Endothelial cell of umbilical vein (primary cell): ENCODE results near the gene DAB1. TPM values are rescaled to one million over a fixed set of nuclear protein-coding genes. Genes with fewer than 3 reads are reported as not detected.

Experiments used
- BruUV-seq: library from RNA; stranded (reverse); fragments of 400-500 nt; replicated peaks from 2 replicates; lab custom pipeline; 2021; lab: Mats Ljungman, UMichigan
- CTCF ChIA-PET: fragments of 300-600, 350-600 bp; sonication (Branson Sonifier 250); formaldehyde crosslinking; loops from one replicate; lab custom pipeline; 2021; ENCODE audit warnings: antibody characterized with exemption, inconsistent platforms; lab: Charles Lee
- POLR2A ChIA-PET: fragments of 300-600, 350-600 bp; sonication (Branson Sonifier 250); formaldehyde crosslinking; loops from one replicate; lab custom pipeline; 2021; ENCODE audit warnings: antibody characterized with exemption, inconsistent platforms; lab: Charles Lee
- DNase-seq: peaks from one replicate; pipeline ENCODE4 v3.0.0-alpha.2; 2011; ENCODE audit warnings: low read depth, low spot score
- FAIRE-seq: peaks from 2 replicates; lab custom pipeline; 2011; peaks lifted over from hg19 to GRCh38; lab: Jason Lieb, UNC
- H2AFZ ChIP-seq: 2 replicates; pipeline ENCODE4 v1.6.0; 2012; ENCODE audit warnings: low read depth, low read length, control low read depth, inconsistent platforms
- H3K27ac ChIP-seq: 2 replicates; pipeline ENCODE4 v1.5.1; 2011; ENCODE audit warnings: low read depth, mild to moderate bottlenecking, control low read depth, low read length, moderate library complexity; ENCODE audit not compliant: insufficient read depth
- H3K27me3 ChIP-seq, 2 experiments: 2 replicates each; pipeline versions ENCODE4 v1.6.0 to v1.6.1; 2011; ENCODE audit warnings: low read length in 2 of 2, mixed read lengths in 1 of 2; ENCODE audit not compliant: control insufficient read depth in 2 of 2, insufficient read depth in 2 of 2
- H3K36me3 ChIP-seq, 2 experiments: 2 replicates in 1 of 2; 3 replicates in 1 of 2; pipeline ENCODE4 v1.5.1; 2011; ENCODE audit warnings: low read length in 2 of 2, mild to moderate bottlenecking in 1 of 2, moderate library complexity in 1 of 2; ENCODE audit not compliant: control insufficient read depth in 2 of 2, insufficient read depth in 2 of 2; ENCODE audit errors: extremely low read depth in 1 of 2
- H3K4me1 ChIP-seq: 3 replicates; pipeline ENCODE4 v1.5.1; 2011; ENCODE audit warnings: mild to moderate bottlenecking, low read length; ENCODE audit not compliant: control insufficient read depth, insufficient read depth; ENCODE audit errors: extremely low read depth
- H3K4me2 ChIP-seq: 2 replicates; pipeline ENCODE4 v1.6.1; 2011; ENCODE audit warnings: low read length, control low read depth, mixed read lengths; ENCODE audit not compliant: insufficient read depth
- H3K4me3 ChIP-seq, 3 experiments: fragments of 200-600 bp in 1 of 3; sonication (generic), shearing (Covaris generic) in 1 of 3; replicated peaks in 1 of 3; 2 replicates each; pipeline ENCODE4 v1.5.1; 2011 to 2016; ENCODE audit warnings: control low read depth in 3 of 3, low read length in 3 of 3, mild to moderate bottlenecking in 2 of 3, inconsistent platforms in 1 of 3, low read depth in 1 of 3, moderate library complexity in 1 of 3; ENCODE audit not compliant: insufficient read depth in 1 of 3
- H3K79me2 ChIP-seq: 2 replicates; pipeline ENCODE4 v1.6.0; 2012; ENCODE audit warnings: low read length, inconsistent platforms; ENCODE audit not compliant: control insufficient read depth, insufficient read depth
- H3K9ac ChIP-seq: replicated peaks from 2 replicates; pipeline ENCODE3; 2011; ENCODE audit warnings: low read length, control low read depth; ENCODE audit not compliant: insufficient read depth; ENCODE audit errors: extremely low read depth
- H3K9me1 ChIP-seq: replicated peaks from 3 replicates; pipeline ENCODE4 v1.6.0; 2011; ENCODE audit warnings: mild to moderate bottlenecking, low read length; ENCODE audit not compliant: control insufficient read depth, insufficient read depth; ENCODE audit errors: extremely low read depth
- H3K9me3 ChIP-seq: replicated peaks from 2 replicates; pipeline ENCODE4 v1.5.1; 2012; ENCODE audit warnings: low read length, inconsistent platforms; ENCODE audit not compliant: control insufficient read depth, insufficient read depth
- H4K20me1 ChIP-seq: replicated peaks from 2 replicates; pipeline ENCODE3; 2011; ENCODE audit warnings: mild to moderate bottlenecking, low read length; ENCODE audit not compliant: control insufficient read depth, insufficient read depth; ENCODE audit errors: extremely low read depth
- CTCF ChIP-seq, 2 donors: IDR thresholded peaks; 1 replicate in 1 of 2; 2 replicates in 1 of 2; pipeline ENCODE4 v1.5.1; 2011; ENCODE audit warnings: low read length in 2 of 2, mild to moderate bottlenecking in 2 of 2, moderate library complexity in 2 of 2, control low read depth in 1 of 2, inconsistent platforms in 1 of 2, low read depth in 1 of 2; ENCODE audit not compliant: insufficient read depth in 1 of 2; ENCODE audit errors: extremely low read depth in 1 of 2
- EZH2 ChIP-seq: IDR thresholded peaks from 2 replicates; pipeline ENCODE4 v1.6.1; 2012; ENCODE audit warnings: borderline replicate concordance, low read depth, mild to moderate bottlenecking, moderate library complexity, low read length, inconsistent platforms; ENCODE audit not compliant: severe bottlenecking
- FOS ChIP-seq: IDR thresholded peaks from 2 replicates; pipeline ENCODE4 v1.6.1; 2011; ENCODE audit warnings: mild to moderate bottlenecking, low read length, moderate library complexity, borderline replicate concordance; ENCODE audit not compliant: insufficient read depth
- GATA2 ChIP-seq: IDR thresholded peaks from 2 replicates; pipeline ENCODE4 v1.7.0; 2011; ENCODE audit warnings: low read depth, mild to moderate bottlenecking, moderate library complexity, mixed read lengths, low read length; ENCODE audit not compliant: insufficient read length, insufficient read depth
- JUN ChIP-seq: IDR thresholded peaks from 2 replicates; pipeline ENCODE4 v1.6.1; 2011; ENCODE audit warnings: borderline replicate concordance, low read depth; ENCODE audit not compliant: insufficient read length, insufficient read depth
- MAX ChIP-seq: IDR thresholded peaks from 2 replicates; pipeline ENCODE4 v1.6.1; 2011; ENCODE audit not compliant: insufficient read depth, insufficient read length
- POLR2A ChIP-seq: IDR thresholded peaks from 2 replicates; pipeline ENCODE4 v1.6.1; 2012; ENCODE audit warnings: low read depth, mild to moderate bottlenecking, control low read depth, low read length
- POLR2AphosphoS5 ChIP-seq: IDR thresholded peaks from 2 replicates; pipeline ENCODE4 v1.6.1; 2012; ENCODE audit warnings: low read depth, mild to moderate bottlenecking, control low read depth, low read length, moderate library complexity; ENCODE audit not compliant: insufficient read depth
- dilution Hi-C: fragments of 300-500 bp; cut with MboI; formaldehyde crosslinking; loops from one replicate; pipeline ENCODE4 v1.15.0; 2019; ENCODE audit warnings: low sequenced_read_pairs; ENCODE audit not compliant: extremely low pct_ligation_motif_present
- intact Hi-C: fragments of 100-400 bp; cut with micrococcal nuclease; formaldehyde crosslinking; loops from one replicate; pipeline ENCODE4 v1.10.0; 2022
- polyA plus RNA-seq, 4 experiments: library from polyadenylated mRNA; depleted of rRNA in 3 of 4; stranded (reverse) in 3 of 4; unstranded in 1 of 4; fragments of >200 nt; gene quantifications; 2 replicates each; pipeline versions ENCODE4 v1.2.1 to v1.2.3, GENCODE V29; 2011 to 2012; ENCODE audit warnings: missing spikeins in 1 of 4
- total RNA-seq: library from RNA; stranded (reverse); gene quantifications from 2 replicates; pipeline ENCODE4 v1.2.3, GENCODE V29; 2021

DAB1 gene
- total and polyA plus RNA-seq, 2 donors (not counting 3 experiments of a cell fraction or from before 2014, with no cell fraction given) = not detected

- H3K9me1 ChIP-seq = no peaks in the 10 kb centered on the region
- DNase-seq = no peak
- H4K20me1 ChIP-seq = no peaks in the 10 kb centered on the region
- no peak overlapping the region for H3K4me3 ChIP-seq
- no peaks in the 10 kb centered on the region for H3K36me3 ChIP-seq
- TF ChIP-seq POLR2AphosphoS5 (no peak), EZH2 (no peak), FOS (no peak), POLR2A (no peak), GATA2 (no peak)
- BruUV-seq = no TSS peak
- no peaks in the 10 kb centered on the region for H3K4me1 ChIP-seq
- CTCF ChIA-PET = no interaction called here
- H3K9ac ChIP-seq = no peak overlapping the region
- H3K27ac ChIP-seq = no peak overlapping the region
- FAIRE-seq = no peak
- H3K9me3 ChIP-seq = no peaks in the 10 kb centered on the region
- dilution Hi-C loops (no loop called here), intact Hi-C loops (no loop called here)
- H3K27me3 ChIP-seq = no peaks in the 10 kb centered on the region
- no peak overlapping the region for H2AFZ ChIP-seq
- no peak overlapping the region for H3K4me2 ChIP-seq
- no peaks in the 10 kb centered on the region for H3K79me2 ChIP-seq
- POLR2A ChIA-PET = no interaction called here
These were observed 404.5 kb downstream of the DAB1 start for GRCh38 chr1:57019236-57019839.

GRCh38 chr1:57018119-57018518, 405.7 kb downstream of the DAB1 start:
- H3K27ac ChIP-seq = no peak overlapping the region
- H3K9me3 ChIP-seq = no peaks in the 10 kb centered on the region
- DNase-seq (no peak), FAIRE-seq (no peak)
- no TSS peak for BruUV-seq
- H3K79me2 ChIP-seq = no peaks in the 10 kb centered on the region
- no peaks in the 10 kb centered on the region for H3K36me3 ChIP-seq
- no peaks in the 10 kb centered on the region for H3K4me1 ChIP-seq
- no peak overlapping the region for H3K4me3 ChIP-seq
- H3K4me2 ChIP-seq = no peak overlapping the region
- H2AFZ ChIP-seq = no peak overlapping the region
- CTCF ChIA-PET = no interaction called here
- H3K9ac ChIP-seq = no peak overlapping the region
- TF ChIP-seq CTCF (IDR thresholded peaks at IDR 0.05; ENCODE audit: extremely low read depth in 1 of 2, insufficient read depth in 1 of 2, low read depth in 1 of 2, low read length in 2 of 2) = no peak
- TF ChIP-seq GATA2 = no peak
- TF ChIP-seq POLR2AphosphoS5 = no peak
- no peak for TF ChIP-seq POLR2A
- TF ChIP-seq EZH2 = no peak
- TF ChIP-seq MAX = no peak
- TF ChIP-seq JUN = no peak
- dilution Hi-C loops = no loop called here
- H3K9me1 ChIP-seq = no peaks in the 10 kb centered on the region
- no peaks in the 10 kb centered on the region for H4K20me1 ChIP-seq
- H3K27me3 ChIP-seq = no peaks in the 10 kb centered on the region
- POLR2A ChIA-PET = no interaction called here
- intact Hi-C loops = no loop called here
